ENCODE measurements around the gene MYO1C.
"Not testable (repeated sequence)": the region's sequence is repeated elsewhere in the genome, so short reads cannot be mapped to it uniquely, and the experiment has no call there.

MYO1C gene, protein sequence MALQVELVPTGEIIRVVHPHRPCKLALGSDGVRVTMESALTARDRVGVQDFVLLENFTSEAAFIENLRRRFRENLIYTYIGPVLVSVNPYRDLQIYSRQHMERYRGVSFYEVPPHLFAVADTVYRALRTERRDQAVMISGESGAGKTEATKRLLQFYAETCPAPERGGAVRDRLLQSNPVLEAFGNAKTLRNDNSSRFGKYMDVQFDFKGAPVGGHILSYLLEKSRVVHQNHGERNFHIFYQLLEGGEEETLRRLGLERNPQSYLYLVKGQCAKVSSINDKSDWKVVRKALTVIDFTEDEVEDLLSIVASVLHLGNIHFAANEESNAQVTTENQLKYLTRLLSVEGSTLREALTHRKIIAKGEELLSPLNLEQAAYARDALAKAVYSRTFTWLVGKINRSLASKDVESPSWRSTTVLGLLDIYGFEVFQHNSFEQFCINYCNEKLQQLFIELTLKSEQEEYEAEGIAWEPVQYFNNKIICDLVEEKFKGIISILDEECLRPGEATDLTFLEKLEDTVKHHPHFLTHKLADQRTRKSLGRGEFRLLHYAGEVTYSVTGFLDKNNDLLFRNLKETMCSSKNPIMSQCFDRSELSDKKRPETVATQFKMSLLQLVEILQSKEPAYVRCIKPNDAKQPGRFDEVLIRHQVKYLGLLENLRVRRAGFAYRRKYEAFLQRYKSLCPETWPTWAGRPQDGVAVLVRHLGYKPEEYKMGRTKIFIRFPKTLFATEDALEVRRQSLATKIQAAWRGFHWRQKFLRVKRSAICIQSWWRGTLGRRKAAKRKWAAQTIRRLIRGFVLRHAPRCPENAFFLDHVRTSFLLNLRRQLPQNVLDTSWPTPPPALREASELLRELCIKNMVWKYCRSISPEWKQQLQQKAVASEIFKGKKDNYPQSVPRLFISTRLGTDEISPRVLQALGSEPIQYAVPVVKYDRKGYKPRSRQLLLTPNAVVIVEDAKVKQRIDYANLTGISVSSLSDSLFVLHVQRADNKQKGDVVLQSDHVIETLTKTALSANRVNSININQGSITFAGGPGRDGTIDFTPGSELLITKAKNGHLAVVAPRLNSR

DNA sequence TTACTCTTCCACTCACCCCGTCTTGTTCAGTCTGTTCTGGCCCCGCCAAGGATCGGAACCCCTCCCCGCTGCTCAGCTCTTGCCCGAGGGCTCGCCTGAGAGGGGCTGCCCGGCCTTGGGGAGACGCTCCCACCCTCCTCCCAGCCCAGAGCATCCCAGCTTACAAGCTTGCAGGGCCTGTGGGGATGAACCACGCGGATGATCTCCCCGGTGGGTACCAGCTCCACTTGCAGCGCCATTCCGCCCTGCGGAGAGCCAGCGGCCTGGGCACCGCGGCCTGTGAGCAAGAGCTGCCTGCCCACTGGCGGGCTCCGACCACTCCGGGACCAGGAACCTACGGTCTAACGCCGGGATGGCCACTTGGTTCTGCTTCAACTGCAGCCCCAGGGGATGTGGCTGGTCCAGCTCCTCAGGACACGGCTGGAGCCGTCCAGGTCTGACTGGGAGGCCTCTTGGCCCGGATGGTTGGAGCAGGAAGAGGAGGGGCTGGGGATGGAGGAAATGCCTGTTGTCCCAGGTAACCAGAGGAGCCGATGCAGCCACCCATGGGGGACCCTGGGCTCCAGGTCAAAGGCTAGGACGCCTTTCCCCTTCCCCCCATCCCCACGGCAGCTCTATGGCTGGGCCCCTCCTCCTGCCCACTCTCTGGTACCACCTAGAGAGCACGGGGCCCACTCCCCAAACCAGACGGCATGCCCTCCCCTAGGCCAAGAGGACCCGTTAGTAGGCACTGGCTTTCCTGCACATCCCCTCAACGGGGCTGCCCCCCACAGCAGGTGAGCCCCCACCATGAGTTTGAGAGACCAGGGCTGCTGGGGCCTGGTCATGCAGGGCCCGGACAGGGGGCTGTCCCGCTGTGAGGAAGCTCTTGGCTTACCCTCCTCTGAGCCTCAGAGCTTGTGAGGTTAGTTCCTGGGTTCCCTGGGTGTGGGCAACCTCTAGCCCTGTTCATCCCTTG, at the start of gene MYO1C:
Gene MYO1C, minus strand, starts transcription at position 438 of the 958 bp plus-strand sequence. Its CDS starts 199 bp downstream, at position 239.
- no peak for DNase-seq
- no peak for ATAC-seq

DNA sequence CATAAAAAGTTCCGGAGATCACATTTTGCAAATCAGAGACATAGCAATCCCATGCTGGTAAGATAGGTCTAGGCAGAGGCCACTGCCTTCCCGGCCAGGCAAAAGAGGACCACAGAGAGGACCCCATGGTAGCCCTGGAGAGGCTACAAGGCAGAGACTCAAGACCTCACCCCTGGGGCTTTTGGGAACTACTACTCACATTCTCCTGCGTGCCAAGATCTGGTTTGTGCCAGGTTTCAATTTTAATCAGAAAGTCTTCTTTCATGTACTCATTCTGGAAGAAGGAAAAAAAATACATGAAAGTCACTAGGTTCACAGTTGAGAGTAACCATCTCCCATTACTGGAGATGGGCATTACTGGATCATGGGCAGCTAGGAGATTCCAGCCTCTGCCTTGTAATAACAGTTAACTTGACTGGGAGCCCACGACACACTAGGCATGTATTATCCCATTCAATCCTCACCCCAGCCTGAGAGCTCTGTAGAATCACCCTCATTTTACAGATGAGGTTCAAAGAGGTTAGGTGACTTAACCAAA, 49.0 kb upstream of the MYO1C start:
- ATAC-seq: peak; percentile 19
- no peak for DNase-seq

DNA sequence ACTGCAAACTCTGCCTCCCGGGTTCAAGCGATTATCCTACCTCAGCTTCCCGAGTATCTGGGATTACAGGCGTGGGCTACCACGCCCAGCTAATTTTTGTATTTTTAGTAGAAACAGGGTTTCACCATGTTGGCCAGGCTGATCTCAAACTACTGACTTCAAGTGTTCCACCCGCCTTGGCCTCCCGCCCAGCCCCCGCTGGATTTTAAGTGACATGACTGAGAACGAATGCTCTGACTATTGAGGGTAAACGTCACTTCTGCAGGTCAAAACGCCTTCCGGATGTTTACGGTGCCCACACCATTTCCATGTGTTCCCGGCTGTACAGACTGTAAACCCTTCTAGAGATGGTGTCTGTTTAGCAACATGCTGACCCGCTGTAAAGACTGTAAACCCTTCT, 47.3 kb upstream of the MYO1C start:
- DNase-seq (no peak), ATAC-seq (no peak)

DNA sequence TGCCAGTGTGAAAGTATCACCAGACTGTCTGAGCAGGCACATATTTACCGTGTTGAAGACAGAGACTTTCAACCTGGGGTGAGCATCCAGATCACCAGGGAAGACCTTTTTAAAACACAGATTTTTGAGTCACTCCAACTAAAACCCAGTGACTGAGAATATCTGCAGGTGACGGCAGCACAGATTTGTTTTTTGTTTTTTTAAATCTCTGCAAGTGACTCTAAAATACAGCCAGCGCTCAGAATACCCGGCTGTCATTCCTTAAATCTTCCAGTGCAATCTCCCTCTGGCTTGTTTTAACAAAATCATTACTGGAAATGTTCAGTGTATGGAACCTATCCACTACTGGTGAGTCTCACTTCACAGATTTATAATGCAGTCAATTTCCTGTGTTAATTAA, 43.3 kb upstream of the MYO1C start:
- DNase-seq (no peak), ATAC-seq (no peak)

DNA sequence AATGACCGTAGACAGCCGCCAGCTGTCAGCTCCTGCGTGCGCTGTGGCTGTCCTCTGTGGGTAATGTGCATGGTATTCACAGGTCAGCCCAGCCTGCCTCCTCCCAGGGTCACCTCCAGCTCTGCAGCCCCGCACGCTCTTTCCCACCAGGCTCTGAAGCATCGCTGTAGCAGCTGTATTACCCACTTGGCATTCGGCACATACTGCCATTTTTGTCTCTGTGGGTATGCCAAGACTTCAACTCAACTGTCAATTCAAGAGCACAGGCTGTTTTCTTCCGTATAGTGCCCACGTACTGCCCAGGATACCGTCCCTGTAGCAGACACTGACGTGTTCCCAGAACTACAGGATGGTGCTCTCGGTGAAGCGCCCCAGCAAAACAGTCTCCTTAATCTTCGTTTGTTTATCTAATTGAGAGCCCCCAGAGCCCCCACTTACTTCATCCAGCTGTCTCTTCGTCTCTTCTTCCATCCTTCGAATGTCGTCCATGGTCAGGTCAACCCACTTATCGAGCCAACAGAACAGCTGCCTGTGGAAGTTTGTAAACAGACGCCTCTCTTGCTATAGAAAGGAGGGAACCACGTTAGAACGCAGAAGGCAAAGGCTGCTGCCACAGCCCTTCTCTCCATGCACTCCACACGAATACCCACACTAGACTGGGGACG, 41.3 kb upstream of the MYO1C start:
- DNase-seq: no peak
- no peak for ATAC-seq

DNA sequence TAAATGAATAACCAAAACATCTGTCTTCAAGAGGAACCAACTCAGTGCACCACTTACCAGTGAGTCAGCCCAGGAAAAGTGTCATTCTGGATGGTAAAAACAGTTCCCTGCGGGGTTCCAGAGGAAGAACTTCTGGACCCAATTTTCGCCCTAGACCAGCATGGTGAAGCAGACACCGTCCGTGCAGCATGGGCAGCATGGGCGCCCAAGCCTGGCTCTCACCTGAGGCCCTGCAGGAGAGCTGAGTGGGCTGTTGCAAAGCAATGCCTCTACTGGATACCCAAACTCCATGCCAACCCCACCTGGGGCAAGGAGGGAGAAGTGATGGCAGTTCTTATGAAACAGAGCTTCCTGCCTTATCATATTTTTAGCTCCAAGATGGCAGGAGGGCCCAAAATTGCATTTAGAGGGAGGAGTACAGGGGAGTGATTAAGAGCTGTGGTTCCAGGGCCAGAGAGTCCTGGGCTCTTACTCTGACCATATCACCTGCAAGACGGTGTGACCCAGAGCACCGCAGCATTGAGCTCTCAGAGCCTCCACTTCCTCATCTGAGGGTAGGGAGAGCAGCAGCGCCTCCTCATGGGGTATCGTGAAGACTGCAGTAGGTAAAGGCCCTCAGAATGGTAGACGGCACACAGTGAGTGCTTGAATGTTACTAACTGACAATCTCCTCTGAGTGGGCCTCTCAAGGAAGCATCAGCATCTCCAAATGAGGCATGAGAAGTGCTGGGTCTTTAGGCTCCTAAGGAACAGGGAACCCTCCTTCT, 40.5 kb upstream of the MYO1C start:
- DNase-seq (peak; percentile 38), ATAC-seq (peak; percentile 57)

DNA sequence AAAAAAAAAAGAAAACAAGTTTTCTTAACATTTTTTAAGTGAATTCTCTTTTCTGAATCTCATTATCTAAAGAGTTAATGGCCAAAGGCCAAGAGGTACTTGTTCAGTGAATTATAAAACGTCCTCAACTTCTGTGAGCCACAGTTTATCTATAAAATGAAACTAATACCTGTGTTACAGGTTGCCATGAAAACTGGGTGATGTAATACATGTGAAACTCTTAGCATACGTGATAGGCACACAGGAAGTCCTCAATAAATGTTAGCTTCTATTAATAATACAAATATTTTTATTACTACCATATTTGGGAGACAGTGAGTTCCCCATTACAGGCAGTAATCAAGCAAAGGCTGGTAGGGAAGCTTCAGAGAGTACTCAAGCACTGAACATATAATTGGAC, 37.4 kb upstream of the MYO1C start:
- ATAC-seq (no peak), DNase-seq (no peak)

DNA sequence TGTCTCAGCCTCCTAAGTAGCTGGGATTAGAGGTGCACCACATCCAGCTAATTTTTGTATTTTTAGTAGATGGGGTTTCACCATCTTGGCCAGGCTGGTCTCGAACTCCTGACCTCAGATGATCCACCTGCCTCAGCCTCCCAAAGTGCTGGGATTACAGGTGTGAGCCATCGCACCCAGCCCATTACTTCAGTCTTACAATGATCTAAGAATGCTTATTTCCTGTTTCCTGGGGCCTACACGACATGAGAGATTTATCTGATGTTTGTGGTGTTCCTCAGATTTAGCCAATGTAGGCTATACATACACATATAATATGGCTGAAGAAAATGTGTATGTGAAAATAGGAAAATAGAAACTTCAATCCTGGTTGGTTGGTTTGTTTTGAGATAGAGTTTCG, 34.4 kb upstream of the MYO1C start:
- DNase-seq, ATAC-seq: not testable (repeated sequence)

DNA sequence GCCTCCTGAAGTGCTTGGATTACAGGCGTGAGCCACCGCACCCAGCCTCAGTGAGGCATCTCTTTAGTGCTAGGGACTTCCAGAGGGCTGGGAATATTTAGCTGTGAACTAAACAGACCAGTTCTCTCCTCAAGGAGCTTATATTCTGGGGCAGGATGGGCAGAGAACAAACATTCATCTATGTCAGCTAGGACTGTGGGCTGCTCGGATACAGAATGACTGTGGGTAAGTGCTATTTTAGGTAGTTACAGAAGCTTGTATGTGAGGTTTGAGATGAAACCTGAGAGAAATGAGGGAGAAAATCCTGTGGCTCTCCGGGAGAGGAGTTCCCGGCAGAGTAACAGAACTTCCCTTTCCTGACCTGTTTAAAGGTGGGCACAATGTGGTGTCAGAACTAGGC, 30.1 kb upstream of the MYO1C start:
- ATAC-seq (no peak), DNase-seq (no peak)

DNA sequence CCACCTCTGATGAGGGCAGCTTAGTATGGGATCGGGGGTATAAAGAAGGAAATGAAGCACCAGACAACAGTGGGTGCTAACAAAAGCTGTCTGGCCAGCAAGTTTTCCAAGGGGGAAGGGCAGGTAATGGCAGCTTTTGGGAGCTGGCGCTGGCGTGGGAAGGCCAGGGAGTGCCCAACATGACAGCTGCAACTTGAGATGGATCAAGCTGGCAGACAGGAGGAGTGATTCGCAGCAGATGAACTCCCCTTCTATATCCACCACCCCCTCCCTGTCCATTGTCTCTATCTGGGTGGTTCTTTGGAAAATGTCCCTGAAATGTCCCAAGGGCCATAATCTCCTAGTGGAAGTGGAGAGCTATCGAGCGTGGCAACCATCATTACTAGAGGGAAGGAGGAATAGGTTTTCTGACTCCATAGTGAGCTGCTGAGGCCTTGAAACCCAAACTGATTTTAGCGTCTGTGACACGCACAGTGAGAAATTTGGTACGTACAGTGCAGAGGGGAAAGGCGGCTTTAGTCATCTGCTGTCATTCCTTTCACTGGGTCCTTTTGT, 28.7 kb upstream of the MYO1C start:
- DNase-seq (no peak), ATAC-seq (no peak)

DNA sequence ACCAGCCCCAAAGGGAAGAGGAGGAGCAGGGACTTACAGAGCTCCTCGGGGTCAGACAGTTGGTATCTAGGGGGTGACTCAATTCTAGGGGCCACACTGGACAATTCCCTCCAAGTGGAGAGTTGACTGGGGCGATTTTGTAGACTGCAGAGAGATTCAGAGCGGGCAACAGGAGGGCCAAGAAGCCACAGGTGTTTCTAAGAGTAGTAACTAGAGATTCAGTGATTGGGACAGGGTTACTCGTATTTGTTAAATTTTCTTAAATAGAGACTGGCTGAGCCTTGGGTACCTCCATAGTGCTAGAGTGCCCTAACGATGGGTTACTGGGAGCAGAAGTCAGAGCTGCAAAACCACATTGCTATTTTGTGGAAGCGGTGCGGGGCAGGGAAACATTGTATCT, 27.2 kb upstream of the MYO1C start:
- DNase-seq (no peak), ATAC-seq (no peak)

DNA sequence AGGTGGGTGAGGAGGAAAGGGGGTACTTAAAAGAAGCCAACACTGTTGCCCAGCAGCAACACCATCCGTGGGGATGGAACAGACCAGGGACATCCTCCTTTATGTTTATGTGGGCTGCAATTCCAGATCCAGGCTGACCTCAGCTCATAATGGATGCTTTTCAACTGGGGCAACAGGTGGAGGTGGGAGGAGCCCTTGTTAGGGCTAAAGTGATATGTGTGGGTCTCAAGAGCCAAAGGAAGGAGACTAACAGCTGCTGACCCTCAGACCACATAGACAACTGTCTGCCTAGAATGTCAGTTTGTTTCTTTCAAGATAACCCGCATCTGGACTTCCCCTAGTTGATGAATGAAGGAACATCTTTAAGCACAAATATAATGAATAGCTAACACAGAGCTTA, 25.9 kb upstream of the MYO1C start:
- ATAC-seq: no peak
- no peak for DNase-seq

DNA sequence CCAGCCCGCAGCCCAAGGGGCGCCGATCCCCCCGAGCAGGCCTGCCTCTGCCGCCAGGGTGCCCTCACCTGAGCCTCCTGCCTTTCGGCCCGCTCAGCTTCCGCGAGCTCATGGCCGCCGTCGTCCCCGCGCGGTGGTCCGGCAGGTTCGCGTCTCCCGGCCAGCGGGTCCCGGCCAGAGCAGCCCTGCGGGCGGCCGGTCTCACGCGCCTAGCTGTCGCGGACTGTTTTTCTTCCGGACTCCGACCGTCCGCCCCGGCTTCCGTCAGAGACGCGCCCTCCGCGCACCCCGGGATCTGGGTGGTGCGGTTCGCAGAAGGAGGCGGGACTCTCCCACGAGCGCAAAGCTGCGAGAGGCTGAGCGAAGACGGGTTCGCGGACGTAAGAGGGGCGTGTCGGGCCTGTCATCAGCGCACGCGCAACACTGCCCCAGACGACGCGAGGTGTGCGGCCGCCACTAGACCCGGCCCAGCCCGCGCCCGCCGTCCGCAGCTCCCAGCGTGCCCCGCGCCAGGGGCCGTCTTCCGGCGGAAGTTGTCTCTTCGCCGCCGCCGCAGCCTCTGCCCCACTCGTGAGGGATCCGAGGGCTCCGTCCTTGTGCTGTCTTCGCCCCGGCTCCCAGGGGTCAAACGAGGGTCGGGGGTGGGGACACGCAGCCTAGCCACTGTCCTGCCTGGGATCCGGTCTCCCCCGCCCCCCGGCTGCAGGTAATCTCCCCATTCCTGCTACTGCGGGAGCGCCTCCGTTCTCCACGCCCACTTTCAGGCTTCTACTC, 24.1 kb upstream of the MYO1C start, which contains the start of gene INPP5K:
Gene INPP5K, minus strand, starts transcription at position 225 of the 774 bp plus-strand sequence. Its CDS starts 113 bp downstream, at position 112.
- DNase-seq (peak; percentile 97), ATAC-seq (peak; percentile 99)

DNA sequence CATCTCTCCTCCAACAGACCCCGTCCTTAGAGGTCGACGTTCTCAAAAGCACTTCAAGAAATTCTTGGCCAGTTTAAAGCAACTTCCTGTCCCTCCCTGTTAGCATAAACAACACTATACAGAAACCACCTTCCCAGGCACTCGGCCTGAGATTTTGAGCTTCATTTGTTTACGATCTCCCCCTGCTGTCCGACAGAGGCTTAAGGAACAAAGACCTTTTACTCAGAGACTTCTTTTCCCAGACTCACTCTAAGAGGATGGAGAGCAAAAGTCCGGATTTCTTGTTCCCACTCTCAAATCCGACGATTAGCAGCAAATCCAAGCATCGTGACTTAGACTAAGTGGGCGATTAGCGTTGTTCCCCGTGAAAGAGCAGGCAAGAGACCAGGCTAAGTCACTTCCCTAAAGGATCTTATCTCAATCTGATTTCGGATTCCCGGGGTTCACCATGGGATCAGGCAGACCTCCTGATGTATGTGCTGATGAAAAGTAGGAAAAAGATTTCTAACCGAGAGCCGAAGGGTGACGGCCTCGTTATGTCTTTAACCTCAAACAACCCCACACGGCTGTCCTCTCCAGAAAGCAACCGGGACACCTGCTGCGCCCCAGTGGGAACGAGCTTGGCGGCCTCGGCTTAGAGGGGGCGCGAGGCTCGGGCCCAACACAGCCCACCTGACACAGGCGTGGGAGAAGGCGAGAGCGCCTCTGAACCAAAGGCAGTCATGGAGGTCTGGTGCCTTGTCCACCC, 23.3 kb upstream of the MYO1C start:
- no peak for ATAC-seq
- peak; percentile 46 for DNase-seq

DNA sequence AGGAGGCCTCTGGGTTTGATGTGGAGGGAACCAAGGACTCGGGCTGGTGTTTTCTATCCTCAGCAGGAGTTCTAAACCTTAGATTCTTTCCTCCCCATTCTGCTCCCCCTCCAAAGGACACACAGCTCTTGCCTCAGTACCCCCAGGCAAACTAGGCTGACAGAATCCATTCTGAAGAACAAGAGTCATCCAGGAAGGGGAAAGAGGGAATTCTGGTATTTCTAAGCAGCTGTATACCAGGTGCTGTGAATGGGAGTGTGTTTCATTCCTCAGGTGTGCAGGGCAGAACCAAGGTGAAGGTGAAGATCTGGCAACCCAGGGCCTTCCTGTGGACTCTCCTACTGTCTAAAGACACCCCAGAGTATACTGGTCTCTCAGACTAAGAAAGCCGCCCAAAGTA, 19.9 kb upstream of the MYO1C start:
- DNase-seq (no peak), ATAC-seq (no peak)

DNA sequence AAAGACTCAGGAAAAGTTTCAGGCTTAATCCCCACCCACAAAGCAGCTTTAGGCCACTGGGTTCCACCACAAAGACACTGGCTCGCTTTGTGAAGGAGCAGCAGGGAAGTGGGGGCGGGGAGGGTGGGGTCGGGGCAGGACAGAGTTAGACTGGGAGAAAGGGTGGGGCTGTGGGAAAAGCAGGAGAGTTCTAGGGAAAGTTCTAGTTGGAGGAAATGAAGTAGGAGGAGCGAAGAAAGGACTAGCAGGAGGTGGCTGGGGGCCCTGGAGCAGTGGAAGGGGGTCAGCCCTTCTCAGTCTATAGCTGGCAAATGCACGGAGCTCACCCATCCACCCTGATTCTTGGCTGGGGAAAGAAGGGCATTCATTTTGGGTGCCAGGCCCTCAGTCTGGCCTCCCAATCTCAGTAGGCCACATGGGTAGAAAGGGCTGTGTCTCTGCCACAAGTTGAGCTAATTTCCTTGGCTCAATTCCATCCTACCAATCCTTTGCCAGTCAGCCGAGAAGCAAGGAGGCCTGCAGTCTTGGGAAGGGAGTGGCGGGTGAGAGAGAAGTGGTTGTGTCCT, 19.4 kb upstream of the MYO1C start:
- DNase-seq (no peak), ATAC-seq (no peak)

DNA sequence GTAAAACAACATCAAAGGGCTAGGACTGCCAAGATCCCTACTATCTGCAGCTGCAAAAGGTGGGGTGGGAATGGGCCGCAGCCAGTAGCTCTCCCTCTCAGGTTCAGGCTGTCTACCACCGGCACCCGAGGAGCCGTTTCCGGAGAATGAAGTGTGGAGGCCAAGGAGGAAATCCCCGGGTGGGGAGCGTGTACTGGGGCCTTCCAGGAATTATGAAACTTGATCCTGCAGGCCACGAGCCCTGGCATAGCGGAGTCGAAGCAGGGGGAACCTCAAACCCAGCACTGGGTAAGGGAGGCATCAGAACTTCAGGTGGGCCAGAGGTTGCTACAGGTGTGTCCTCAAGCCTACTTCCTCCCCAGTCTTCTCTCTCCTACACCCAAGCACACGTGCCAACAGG, 18.8 kb upstream of the MYO1C start:
- ATAC-seq (no peak), DNase-seq (no peak)

Measured in stimulated activated naive CD8-positive, alpha-beta T cell treated with anti-CD3 and anti-CD28 coated beads, Interleukin-15, Interleukin-2, amounts not matched to agents 100 U/mL and 50 U/mL, for 24 hours (primary cell).